ENCODE data around the gene KCNMB2.

The KCNMB2 gene

GRCh38 chr3:178752843-178753242 lies 216.6 kb downstream of the KCNMB2 start:
- Histone ChIP-seq H3K36me3 (ENCODE audit: insufficient read depth, low read length) (no peaks in the 10 kb centered on the region), H3K9ac (ENCODE audit: insufficient read length) (no peak overlapping the region), H3K9me3 (ENCODE audit: low read depth, low read length) (no peaks in the 10 kb centered on the region), H3K27ac (no peak overlapping the region), H3K4me3 (no peak overlapping the region)
- TF ChIP-seq EZH2 (IDR thresholded peaks at IDR 0.05) (no peak), FOXP2 (optimal IDR thresholded peaks at IDR 0.05; ENCODE audit: control extremely low read depth, extremely low read length, insufficient read depth) (no peak), POLR2AphosphoS5 (IDR thresholded peaks at IDR 0.05; ENCODE audit: borderline replicate concordance, low read depth, low read length) (no peak)
- no peak for DNase-seq (ENCODE audit: low read depth, low spot score)

DNA sequence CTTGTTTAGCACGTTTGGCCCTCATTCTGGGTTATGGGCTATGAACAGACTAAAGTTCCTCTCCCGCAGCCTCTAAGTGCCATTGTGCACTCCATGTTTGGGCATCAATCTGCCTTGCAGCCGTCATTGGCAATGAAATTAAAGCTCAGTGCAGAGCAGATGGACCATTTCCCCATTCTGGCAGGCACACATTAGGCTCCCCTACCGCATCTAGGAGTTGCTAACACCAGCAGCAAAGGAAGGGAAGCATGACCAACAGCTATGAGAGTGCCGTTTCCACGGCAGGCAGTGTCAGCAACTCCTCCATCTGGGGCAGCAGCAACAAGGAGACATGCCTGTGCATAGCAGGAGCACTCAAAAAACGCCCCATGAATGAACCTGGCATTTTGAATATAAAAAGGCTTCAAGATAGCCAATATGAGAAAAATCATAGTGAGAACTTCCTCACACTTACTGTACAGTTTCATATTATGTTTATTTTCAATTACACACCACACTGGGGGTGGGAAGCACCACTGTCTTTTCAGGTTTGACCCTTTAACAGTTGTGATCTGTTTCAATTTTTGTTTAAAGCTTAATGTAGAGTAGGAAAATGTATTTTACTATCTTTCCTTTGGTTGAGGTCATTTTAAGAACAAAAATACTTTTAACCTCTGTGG lies 218.7 kb downstream of the KCNMB2 start:
- no peaks in the 10 kb centered on the region for H3K9me3 ChIP-seq (ENCODE audit: low read depth, low read length)
- DNase-seq (ENCODE audit: low read depth, low spot score), result no peak

GRCh38 chr3:178761024-178761423 lies 224.8 kb downstream of the KCNMB2 start:
- Histone ChIP-seq H3K27ac (no peak overlapping the region), H3K4me3 (no peak overlapping the region), H3K9ac (ENCODE audit: insufficient read length) (no peak overlapping the region), H3K36me3 (ENCODE audit: insufficient read depth, low read length) (no peaks in the 10 kb centered on the region), H3K9me3 (ENCODE audit: low read depth, low read length) (no peaks in the 10 kb centered on the region)
- TF ChIP-seq EZH2 (IDR thresholded peaks at IDR 0.05) (no peak), POLR2AphosphoS5 (IDR thresholded peaks at IDR 0.05; ENCODE audit: borderline replicate concordance, low read depth, low read length) (no peak), FOXP2 (optimal IDR thresholded peaks at IDR 0.05; ENCODE audit: control extremely low read depth, extremely low read length, insufficient read depth) (no peak)
- no peak for DNase-seq (ENCODE audit: low read depth, low spot score)

More for the DNA sequence above, 218.7 kb downstream of the KCNMB2 start:
- Histone ChIP-seq H3K4me3 (no peak overlapping the region), H3K9ac (ENCODE audit: insufficient read length) (no peak overlapping the region), H3K36me3 (ENCODE audit: insufficient read depth, low read length) (no peaks in the 10 kb centered on the region), H3K27ac (no peak overlapping the region)
- TF ChIP-seq EZH2 (IDR thresholded peaks at IDR 0.05), result no peak

DNA sequence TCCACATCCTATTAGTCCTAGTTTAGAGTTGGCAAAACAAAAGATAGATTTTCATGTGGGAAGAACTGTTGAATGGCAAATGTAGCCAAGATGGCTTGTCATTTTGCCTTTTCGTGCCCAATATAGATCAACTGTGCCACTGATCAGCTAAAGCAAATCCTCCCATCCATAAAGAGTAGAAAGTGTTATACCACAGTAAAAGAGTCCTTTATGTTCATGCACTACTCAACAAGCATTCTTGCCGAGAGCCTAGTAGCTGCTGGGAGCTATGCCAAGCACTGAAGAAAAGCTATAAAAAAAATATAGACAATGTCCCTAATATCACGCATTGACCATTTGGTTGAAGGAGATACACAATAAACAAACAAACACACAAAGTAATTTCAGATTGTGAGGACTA lies 225.2 kb downstream of the KCNMB2 start:
- Histone ChIP-seq H3K27ac (no peak overlapping the region), H3K4me3 (no peak overlapping the region), H3K9me3 (ENCODE audit: low read depth, low read length) (no peaks in the 10 kb centered on the region), H3K36me3 (ENCODE audit: insufficient read depth, low read length) (no peaks in the 10 kb centered on the region), H3K9ac (ENCODE audit: insufficient read length) (no peak overlapping the region)
- TF ChIP-seq POLR2AphosphoS5 (IDR thresholded peaks at IDR 0.05; ENCODE audit: borderline replicate concordance, low read depth, low read length) (no peak), EZH2 (IDR thresholded peaks at IDR 0.05) (no peak), FOXP2 (optimal IDR thresholded peaks at IDR 0.05; ENCODE audit: control extremely low read depth, extremely low read length, insufficient read depth) (no peak)
- no peak for DNase-seq (ENCODE audit: low read depth, low spot score)

GRCh38 chr3:178762385-178762784 lies 226.1 kb downstream of the KCNMB2 start:
- Histone ChIP-seq H3K4me3 (no peak overlapping the region), H3K36me3 (ENCODE audit: insufficient read depth, low read length) (no peaks in the 10 kb centered on the region), H3K9ac (ENCODE audit: insufficient read length) (no peak overlapping the region), H3K27ac (no peak overlapping the region), H3K9me3 (ENCODE audit: low read depth, low read length) (no peaks in the 10 kb centered on the region)
- TF ChIP-seq POLR2AphosphoS5 (IDR thresholded peaks at IDR 0.05; ENCODE audit: borderline replicate concordance, low read depth, low read length), result no peak
- TF ChIP-seq FOXP2 (optimal IDR thresholded peaks at IDR 0.05; ENCODE audit: control extremely low read depth, extremely low read length, insufficient read depth), result no peak
- no peak for TF ChIP-seq EZH2 (IDR thresholded peaks at IDR 0.05)
- DNase-seq (ENCODE audit: low read depth, low spot score), result no peak

GRCh38 chr3:178765472-178765871 lies 229.2 kb downstream of the KCNMB2 start:
- no peak for DNase-seq (ENCODE audit: low read depth, low spot score)
- H3K4me3 ChIP-seq, result no peak overlapping the region
- no peaks in the 10 kb centered on the region for H3K36me3 ChIP-seq (ENCODE audit: insufficient read depth, low read length)
- H3K27ac ChIP-seq, result no peak overlapping the region
- H3K9ac ChIP-seq (ENCODE audit: insufficient read length), result no peak overlapping the region
- TF ChIP-seq FOXP2 (optimal IDR thresholded peaks at IDR 0.05; ENCODE audit: control extremely low read depth, extremely low read length, insufficient read depth), result no peak
- TF ChIP-seq EZH2 (IDR thresholded peaks at IDR 0.05), result no peak
- no peak for TF ChIP-seq POLR2AphosphoS5 (IDR thresholded peaks at IDR 0.05; ENCODE audit: borderline replicate concordance, low read depth, low read length)
- H3K9me3 ChIP-seq (ENCODE audit: low read depth, low read length), result no peaks in the 10 kb centered on the region

- no peak for TF ChIP-seq EZH2 (IDR thresholded peaks at IDR 0.05)
- TF ChIP-seq FOXP2 (optimal IDR thresholded peaks at IDR 0.05; ENCODE audit: control extremely low read depth, extremely low read length, insufficient read depth), result no peak
- TF ChIP-seq POLR2AphosphoS5 (IDR thresholded peaks at IDR 0.05; ENCODE audit: borderline replicate concordance, low read depth, low read length), result no peak
- H3K27ac ChIP-seq, result no peak overlapping the region
- no peaks in the 10 kb centered on the region for H3K36me3 ChIP-seq (ENCODE audit: insufficient read depth, low read length)
- no peak overlapping the region for H3K9ac ChIP-seq (ENCODE audit: insufficient read length)
- no peak for DNase-seq (ENCODE audit: low read depth, low spot score)
- no peaks in the 10 kb centered on the region for H3K9me3 ChIP-seq (ENCODE audit: low read depth, low read length)
- no peak overlapping the region for H3K4me3 ChIP-seq
Measured at GRCh38 chr3:178767581-178767980, 231.3 kb downstream of the KCNMB2 start.

DNA sequence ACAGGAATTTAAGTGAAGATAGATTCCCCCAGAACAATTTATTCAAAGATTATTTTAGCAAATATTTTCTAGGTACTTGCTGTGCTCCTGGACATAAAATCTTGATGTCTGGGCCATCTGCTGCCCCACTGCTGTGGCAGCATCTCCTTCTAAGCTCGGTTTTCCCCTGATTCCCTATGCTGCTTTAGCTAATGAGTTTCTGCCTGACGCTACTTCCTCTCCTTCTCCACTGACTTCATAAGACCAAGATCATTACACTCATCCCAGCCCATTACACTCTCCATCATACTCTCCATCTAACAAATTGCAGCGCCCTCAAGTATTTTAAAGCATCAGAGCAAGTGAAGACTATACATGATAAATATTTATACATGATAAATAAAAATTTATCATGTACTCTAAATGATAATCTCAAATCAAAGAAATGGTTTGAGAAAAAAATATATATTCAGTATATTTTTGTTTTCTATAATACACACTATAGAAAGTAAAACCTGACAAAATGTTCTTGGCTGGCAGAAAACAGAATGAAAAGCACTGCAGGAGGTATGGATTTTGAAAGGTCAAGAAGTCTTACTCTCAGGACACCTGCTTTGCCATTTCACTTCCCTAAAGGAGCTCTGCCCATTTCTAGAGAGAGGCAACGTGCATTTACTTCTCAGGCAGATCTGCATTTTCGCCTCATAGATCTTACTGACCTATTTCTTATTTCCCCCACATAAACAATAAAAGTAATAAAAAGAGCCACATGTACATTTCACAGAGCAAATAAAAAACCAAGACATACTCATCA lies 232.0 kb downstream of the KCNMB2 start:
- H3K4me3 ChIP-seq, result no peak overlapping the region
- TF ChIP-seq POLR2AphosphoS5 (IDR thresholded peaks at IDR 0.05; ENCODE audit: borderline replicate concordance, low read depth, low read length), result no peak
- TF ChIP-seq FOXP2 (optimal IDR thresholded peaks at IDR 0.05; ENCODE audit: control extremely low read depth, extremely low read length, insufficient read depth), result no peak
- no peak for TF ChIP-seq EZH2 (IDR thresholded peaks at IDR 0.05)
- no peak overlapping the region for H3K27ac ChIP-seq
- H3K36me3 ChIP-seq (ENCODE audit: insufficient read depth, low read length), result no peaks in the 10 kb centered on the region
- H3K9me3 ChIP-seq (ENCODE audit: low read depth, low read length), result no peaks in the 10 kb centered on the region
- no peak for DNase-seq (ENCODE audit: low read depth, low spot score)
- H3K9ac ChIP-seq (ENCODE audit: insufficient read length), result no peak overlapping the region

Data from SK-N-MC (cell line).